DOHH2 (cell line): Measurements from ENCODE around the gene CPNE5.

Experiments used
- H3F3A ChIP-seq: fragments of 200-600 bp; sonication (generic), shearing (Covaris generic); 2 replicates; pipeline ENCODE4 v1.6.0; 2016; ENCODE audit warnings: antibody characterized with exemption, mild to moderate bottlenecking; ENCODE audit not compliant: control insufficient read depth, insufficient read depth
- H3K27ac ChIP-seq: fragments of 200-600 bp; sonication (generic); 2 replicates; pipeline ENCODE4 v1.5.1; 2014; ENCODE audit warnings: low read depth, mild to moderate bottlenecking, low read length, moderate library complexity
- H3K27me3 ChIP-seq: fragments of 200-600 bp; sonication (generic); 2 replicates; pipeline ENCODE4 v1.6.1; 2014; ENCODE audit warnings: mild to moderate bottlenecking, low read length, mixed read lengths; ENCODE audit not compliant: control insufficient read depth
- H3K36me3 ChIP-seq: fragments of 200-600 bp; sonication (generic); 2 replicates; pipeline ENCODE4 v1.6.1; 2014; ENCODE audit warnings: mild to moderate bottlenecking, low read length, moderate library complexity, mixed read lengths; ENCODE audit not compliant: control insufficient read depth
- H3K4me1 ChIP-seq: fragments of 200-600 bp; sonication (generic); 2 replicates; pipeline ENCODE4 v1.6.1; 2014; ENCODE audit warnings: mild to moderate bottlenecking, low read length, mixed read lengths; ENCODE audit not compliant: control insufficient read depth
- H3K4me2 ChIP-seq: fragments of 200-600 bp; sonication (generic); 2 replicates; pipeline ENCODE4 v1.6.0; 2014; ENCODE audit warnings: mild to moderate bottlenecking, low read length, moderate library complexity
- H3K4me3 ChIP-seq: fragments of 200-600 bp; sonication (generic); 2 replicates; pipeline ENCODE4 v1.5.1; 2014; ENCODE audit warnings: mild to moderate bottlenecking, low read length, mixed read lengths
- H3K79me2 ChIP-seq: fragments of 200-600 bp; sonication (generic); 2 replicates; pipeline ENCODE4 v1.6.1; 2014; ENCODE audit warnings: mild to moderate bottlenecking, low read length, mixed read lengths; ENCODE audit not compliant: control insufficient read depth
- H3K9me2 ChIP-seq: fragments of 200-600 bp; sonication (generic); replicated peaks from 2 replicates; pipeline ENCODE4 v1.6.1; 2014; ENCODE audit warnings: mild to moderate bottlenecking, low read length, mixed read lengths; ENCODE audit not compliant: control insufficient read depth
- H3K9me3 ChIP-seq: fragments of 200-600 bp; sonication (generic); 2 replicates; pipeline ENCODE4 v1.6.1; 2014; ENCODE audit warnings: antibody characterized with exemption, low read length, mixed read lengths; ENCODE audit not compliant: control insufficient read depth, insufficient read depth
- H4K20me1 ChIP-seq: fragments of 200-600 bp; sonication (generic); 2 replicates; pipeline ENCODE4 v1.6.0; 2014; ENCODE audit warnings: low read depth, mild to moderate bottlenecking, antibody characterized with exemption, low read length, moderate library complexity; ENCODE audit not compliant: control insufficient read depth, insufficient read depth
- EZH2phosphoT487 ChIP-seq: fragments of 200-600 bp; sonication (generic); IDR thresholded peaks from 2 replicates; pipeline ENCODE4 v1.6.1; 2017; ENCODE audit warnings: borderline replicate concordance, mild to moderate bottlenecking, antibody characterized with exemption, low read length, moderate library complexity, mixed read lengths
- TF ChIP-seq, protein P1 (sequence below): fragments of 200-600 bp; sonication (generic); IDR thresholded peaks from one replicate; pipeline ENCODE4 v1.5.1; 2014; ENCODE audit warnings: antibody characterized with exemption, mild to moderate bottlenecking, low read depth, low read length; ENCODE audit not compliant: poor library complexity, severe bottlenecking

Gene CPNE5

DNA sequence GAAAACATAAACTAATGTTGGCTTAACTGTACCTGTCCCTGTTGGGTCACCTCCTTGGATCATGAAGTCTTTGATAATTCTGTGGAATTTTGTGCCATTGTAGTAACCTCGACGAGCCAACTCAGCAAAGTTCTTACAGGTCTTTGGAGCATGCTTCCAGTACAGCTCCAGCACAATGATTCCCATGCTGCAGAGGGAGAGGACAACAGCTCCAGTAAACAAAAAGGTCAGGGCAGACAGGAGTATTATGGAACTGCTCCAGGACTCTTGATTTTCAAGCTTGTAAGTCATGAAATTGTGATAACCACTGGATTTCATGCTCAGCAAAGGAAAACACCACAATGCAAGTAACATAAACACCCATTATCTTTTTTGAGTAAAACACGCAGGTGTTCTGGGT, 32.4 kb upstream of the CPNE5 start:
- peaks cover 3% of the 10 kb centered on the region; the same call in 1 of the 2 replicates for H4K20me1 ChIP-seq

DNA sequence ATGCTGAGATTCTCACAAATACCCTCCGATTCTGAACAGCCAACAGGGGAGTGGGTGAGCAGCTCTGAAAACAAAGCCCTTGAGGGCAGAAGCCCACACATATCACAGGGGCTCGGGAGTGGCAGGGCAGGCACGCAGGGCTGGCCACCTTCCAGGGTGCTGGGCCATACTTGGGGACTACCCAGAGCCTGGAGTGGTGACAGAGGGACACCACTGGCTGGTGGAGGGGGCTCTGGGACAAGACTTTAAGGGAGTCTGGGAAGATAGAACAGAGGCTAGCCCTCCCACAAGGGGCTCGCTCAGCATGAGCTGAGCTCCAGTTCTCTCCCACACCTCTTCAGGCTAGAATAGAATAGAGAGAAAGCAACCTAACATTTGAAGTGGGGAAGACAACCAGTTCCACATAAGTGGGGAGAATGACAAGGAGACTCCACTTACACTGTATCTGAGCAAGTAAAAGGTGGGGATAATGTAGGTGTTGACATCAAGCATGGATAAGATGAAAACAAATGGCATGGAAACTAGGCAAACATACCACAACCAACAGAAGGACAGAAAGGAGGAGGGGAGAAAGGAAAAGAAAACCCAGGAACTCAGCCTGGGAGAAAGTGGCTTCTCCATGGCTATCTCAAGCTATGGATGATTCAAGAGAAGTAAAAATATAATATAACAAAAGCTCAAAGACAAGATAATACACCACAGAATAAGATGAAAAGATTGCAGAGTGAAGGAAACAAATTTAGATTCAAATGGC, 28.4 kb upstream of the CPNE5 start:
- TF ChIP-seq, protein P1, sequence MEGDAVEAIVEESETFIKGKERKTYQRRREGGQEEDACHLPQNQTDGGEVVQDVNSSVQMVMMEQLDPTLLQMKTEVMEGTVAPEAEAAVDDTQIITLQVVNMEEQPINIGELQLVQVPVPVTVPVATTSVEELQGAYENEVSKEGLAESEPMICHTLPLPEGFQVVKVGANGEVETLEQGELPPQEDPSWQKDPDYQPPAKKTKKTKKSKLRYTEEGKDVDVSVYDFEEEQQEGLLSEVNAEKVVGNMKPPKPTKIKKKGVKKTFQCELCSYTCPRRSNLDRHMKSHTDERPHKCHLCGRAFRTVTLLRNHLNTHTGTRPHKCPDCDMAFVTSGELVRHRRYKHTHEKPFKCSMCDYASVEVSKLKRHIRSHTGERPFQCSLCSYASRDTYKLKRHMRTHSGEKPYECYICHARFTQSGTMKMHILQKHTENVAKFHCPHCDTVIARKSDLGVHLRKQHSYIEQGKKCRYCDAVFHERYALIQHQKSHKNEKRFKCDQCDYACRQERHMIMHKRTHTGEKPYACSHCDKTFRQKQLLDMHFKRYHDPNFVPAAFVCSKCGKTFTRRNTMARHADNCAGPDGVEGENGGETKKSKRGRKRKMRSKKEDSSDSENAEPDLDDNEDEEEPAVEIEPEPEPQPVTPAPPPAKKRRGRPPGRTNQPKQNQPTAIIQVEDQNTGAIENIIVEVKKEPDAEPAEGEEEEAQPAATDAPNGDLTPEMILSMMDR, result no peak
- TF ChIP-seq EZH2phosphoT487, result no peak
- no peak overlapping the region for H3K27ac ChIP-seq
- H3K27me3 ChIP-seq, result no peaks in the 10 kb centered on the region
- H3K9me2 ChIP-seq, result no peaks in the 10 kb centered on the region
- no peak overlapping the region for H3K4me3 ChIP-seq
- H3K36me3 ChIP-seq, result peaks cover 91% of the 10 kb centered on the region
- no peak overlapping the region for H3K4me2 ChIP-seq
- H3K4me1 ChIP-seq, result peaks cover 19% of the 10 kb centered on the region
- no peaks in the 10 kb centered on the region for H3F3A ChIP-seq
- peaks cover 97% of the 10 kb centered on the region for H3K79me2 ChIP-seq
- H3K9me3 ChIP-seq, result no peaks in the 10 kb centered on the region
- peaks cover 3% of the 10 kb centered on the region; the same call in 1 of the 2 replicates for H4K20me1 ChIP-seq

More for the DNA sequence above, 32.4 kb upstream of the CPNE5 start:
- Histone ChIP-seq H3K4me1 (peaks cover 29% of the 10 kb centered on the region), H3K27me3 (no peaks in the 10 kb centered on the region), H3K9me2 (no peaks in the 10 kb centered on the region), H3K4me3 (no peak overlapping the region), H3K79me2 (peaks cover 76% of the 10 kb centered on the region), H3K9me3 (no peaks in the 10 kb centered on the region), H3K27ac (no peak overlapping the region), H3K36me3 (peaks cover 60% of the 10 kb centered on the region), H3K4me2 (no peak overlapping the region), H3F3A (no peaks in the 10 kb centered on the region)
- TF ChIP-seq EZH2phosphoT487, result no peak
- TF ChIP-seq, protein P1, result no peak

DNA sequence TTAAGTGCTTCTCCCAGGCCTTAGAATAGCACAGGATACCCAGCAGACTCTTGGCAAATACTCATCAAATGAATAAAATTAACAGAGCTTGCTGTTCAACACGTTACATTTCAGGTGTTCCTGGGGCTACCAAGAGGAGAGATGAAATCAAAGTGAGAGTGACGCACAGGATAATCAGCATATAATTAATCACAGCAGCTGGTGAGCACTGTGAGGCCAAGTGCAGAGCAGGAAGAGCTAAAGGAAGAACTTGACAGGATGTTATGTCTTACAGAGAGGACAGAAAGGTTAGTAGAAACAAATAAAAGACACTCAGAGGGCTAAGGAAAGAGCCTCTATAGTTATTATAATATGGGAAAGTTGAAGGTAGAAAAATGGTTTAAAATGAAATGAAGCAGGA, 26.6 kb upstream of the CPNE5 start:
- peaks cover 92% of the 10 kb centered on the region for H3K36me3 ChIP-seq

More for the DNA sequence above, 26.6 kb upstream of the CPNE5 start:
- no peak overlapping the region for H3K27ac ChIP-seq
- no peaks in the 10 kb centered on the region for H3K27me3 ChIP-seq
- H3K4me3 ChIP-seq, result no peak overlapping the region
- no peaks in the 10 kb centered on the region for H3K9me2 ChIP-seq
- H3K79me2 ChIP-seq, result peaks cover 99% of the 10 kb centered on the region
- H4K20me1 ChIP-seq, result peaks cover 3% of the 10 kb centered on the region; the same call in 1 of the 2 replicates
- TF ChIP-seq, protein P1, result no peak
- no peak for TF ChIP-seq EZH2phosphoT487
- no peak overlapping the region for H3K4me2 ChIP-seq
- no peaks in the 10 kb centered on the region for H3K9me3 ChIP-seq
- no peaks in the 10 kb centered on the region; the same call in 1 of the 2 replicates for H3F3A ChIP-seq
- peaks cover 11% of the 10 kb centered on the region for H3K4me1 ChIP-seq
